BLaER1 (cell line): ENCODE measurements around the gene GFRAL.

ENCODE experiments used
- H3K27ac ChIP-seq: shearing (Covaris generic); formaldehyde crosslinking; 2 replicates; pipeline ENCODE4 v1.8.1; 2022
- H3K27me3 ChIP-seq: shearing (Covaris generic); formaldehyde crosslinking; 2 replicates; pipeline ENCODE4 v1.8.1; 2022
- H3K36me3 ChIP-seq: shearing (Covaris generic); formaldehyde crosslinking; 2 replicates; pipeline ENCODE4 v1.8.1; 2022
- H3K4me1 ChIP-seq: shearing (Covaris generic); formaldehyde crosslinking; 2 replicates; pipeline ENCODE4 v1.8.1; 2022
- H3K4me2 ChIP-seq: shearing (Covaris generic); formaldehyde crosslinking; 2 replicates; pipeline ENCODE4 v1.8.1; 2022
- H3K4me3 ChIP-seq: shearing (Covaris generic); formaldehyde crosslinking; 2 replicates; pipeline ENCODE4 v1.8.1; 2022
- H3K9ac ChIP-seq: shearing (Covaris generic); formaldehyde crosslinking; 2 replicates; pipeline ENCODE4 v1.8.1; 2022
- H3K9me3 ChIP-seq: shearing (Covaris generic); formaldehyde crosslinking; 2 replicates; pipeline ENCODE4 v1.8.1; 2022
- H4K20me1 ChIP-seq: shearing (Covaris generic); formaldehyde crosslinking; 2 replicates; pipeline ENCODE4 v1.8.1; 2022
- Cebpa-rat ChIP-seq: shearing (Covaris generic); IDR thresholded peaks from 2 replicates; pipeline ENCODE4 v1.8.1; 2022

GFRAL gene

DNA sequence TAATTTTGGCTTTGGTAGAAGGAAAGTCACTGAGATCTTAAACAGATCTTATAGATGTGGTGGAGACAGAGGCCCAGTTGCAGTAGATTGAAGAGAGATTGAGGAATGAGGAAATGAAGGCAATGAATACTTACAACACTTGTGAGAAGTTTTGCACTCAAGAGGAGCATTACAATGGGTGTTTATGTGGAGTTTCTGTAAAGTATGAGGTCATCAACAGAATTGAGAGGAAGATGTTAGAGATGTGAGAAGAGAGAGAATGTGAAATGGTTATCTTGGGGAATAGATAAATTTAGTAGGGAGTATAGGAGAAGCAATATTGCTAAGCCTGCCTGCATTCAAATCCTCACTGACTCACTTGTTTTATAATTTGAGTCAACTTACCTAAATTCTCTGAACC is 83.4 kb downstream of the GFRAL start:
- no peak overlapping the region for H3K27ac ChIP-seq
- no peaks in the 10 kb centered on the region for H3K9me3 ChIP-seq
- no peaks in the 10 kb centered on the region for H3K36me3 ChIP-seq
- H3K4me3 ChIP-seq, result no peak overlapping the region
- no peaks in the 10 kb centered on the region for H3K27me3 ChIP-seq
- H3K9ac ChIP-seq, result no peak overlapping the region
- no peak for TF ChIP-seq Cebpa-rat
- H3K4me1 ChIP-seq, result no peaks in the 10 kb centered on the region
- H4K20me1 ChIP-seq, result no peaks in the 10 kb centered on the region
- H3K4me2 ChIP-seq, result no peak overlapping the region

GRCh38 chr6:55423933-55424332 is 96.7 kb downstream of the GFRAL start:
- no peaks in the 10 kb centered on the region for H3K36me3 ChIP-seq
- TF ChIP-seq Cebpa-rat, result no peak
- no peak overlapping the region for H3K4me3 ChIP-seq
- no peak overlapping the region for H3K9ac ChIP-seq
- H3K9me3 ChIP-seq, result no peaks in the 10 kb centered on the region
- no peaks in the 10 kb centered on the region for H3K27me3 ChIP-seq
- no peaks in the 10 kb centered on the region for H3K4me1 ChIP-seq
- no peaks in the 10 kb centered on the region for H4K20me1 ChIP-seq
- H3K27ac ChIP-seq, result no peak overlapping the region
- no peak overlapping the region for H3K4me2 ChIP-seq

GRCh38 chr6:55433446-55434130 is 106.3 kb downstream of the GFRAL start:
- H3K4me1 ChIP-seq, result no peaks in the 10 kb centered on the region
- H4K20me1 ChIP-seq, result no peaks in the 10 kb centered on the region
- no peaks in the 10 kb centered on the region for H3K9me3 ChIP-seq
- H3K9ac ChIP-seq, result no peak overlapping the region
- H3K4me3 ChIP-seq, result no peak overlapping the region
- no peak overlapping the region for H3K27ac ChIP-seq
- TF ChIP-seq Cebpa-rat, result no peak
- no peak overlapping the region for H3K4me2 ChIP-seq
- H3K27me3 ChIP-seq, result no peaks in the 10 kb centered on the region
- H3K36me3 ChIP-seq, result no peaks in the 10 kb centered on the region

- Histone ChIP-seq H4K20me1 (no peaks in the 10 kb centered on the region), H3K9me3 (no peaks in the 10 kb centered on the region), H3K36me3 (no peaks in the 10 kb centered on the region), H3K27me3 (no peaks in the 10 kb centered on the region), H3K9ac (no peak overlapping the region), H3K4me3 (no peak overlapping the region), H3K4me1 (peaks cover 13% of the 10 kb centered on the region; the same call in 1 of the 2 replicates), H3K4me2 (no peak overlapping the region), H3K27ac (no peak overlapping the region)
- TF ChIP-seq Cebpa-rat, result no peak
Measured at GRCh38 chr6:55437141-55437540, 109.9 kb downstream of the GFRAL start.

GRCh38 chr6:55438203-55438602 is 110.9 kb downstream of the GFRAL start:
- Histone ChIP-seq H3K9ac (no peak overlapping the region), H3K4me3 (no peak overlapping the region), H3K9me3 (no peaks in the 10 kb centered on the region), H3K36me3 (no peaks in the 10 kb centered on the region), H4K20me1 (no peaks in the 10 kb centered on the region), H3K27ac (no peak overlapping the region), H3K4me1 (peaks cover 13% of the 10 kb centered on the region; the same call in 1 of the 2 replicates), H3K4me2 (no peak overlapping the region), H3K27me3 (no peaks in the 10 kb centered on the region)
- no peak for TF ChIP-seq Cebpa-rat

- TF ChIP-seq Cebpa-rat, result no peak
- Histone ChIP-seq H3K9ac (no peak overlapping the region), H3K9me3 (no peaks in the 10 kb centered on the region), H3K27me3 (no peaks in the 10 kb centered on the region), H3K4me3 (no peak overlapping the region), H3K4me2 (no peak overlapping the region), H4K20me1 (no peaks in the 10 kb centered on the region), H3K27ac (no peak overlapping the region), H3K4me1 (peaks cover 13% of the 10 kb centered on the region; the same call in 1 of the 2 replicates), H3K36me3 (no peaks in the 10 kb centered on the region)
Measured at GRCh38 chr6:55443238-55444134, 116.2 kb downstream of the GFRAL start.

GRCh38 chr6:55445648-55446204 is 118.5 kb downstream of the GFRAL start:
- no peak for TF ChIP-seq Cebpa-rat
- Histone ChIP-seq H3K9ac (no peak overlapping the region), H3K9me3 (no peaks in the 10 kb centered on the region), H3K27ac (no peak overlapping the region), H3K36me3 (no peaks in the 10 kb centered on the region), H3K4me3 (no peak overlapping the region), H4K20me1 (no peaks in the 10 kb centered on the region), H3K4me1 (no peaks in the 10 kb centered on the region), H3K4me2 (no peak overlapping the region), H3K27me3 (no peaks in the 10 kb centered on the region)

- no peaks in the 10 kb centered on the region for H4K20me1 ChIP-seq
- TF ChIP-seq Cebpa-rat, result no peak
Measured at GRCh38 chr6:55447891-55448290, 120.6 kb downstream of the GFRAL start.

DNA sequence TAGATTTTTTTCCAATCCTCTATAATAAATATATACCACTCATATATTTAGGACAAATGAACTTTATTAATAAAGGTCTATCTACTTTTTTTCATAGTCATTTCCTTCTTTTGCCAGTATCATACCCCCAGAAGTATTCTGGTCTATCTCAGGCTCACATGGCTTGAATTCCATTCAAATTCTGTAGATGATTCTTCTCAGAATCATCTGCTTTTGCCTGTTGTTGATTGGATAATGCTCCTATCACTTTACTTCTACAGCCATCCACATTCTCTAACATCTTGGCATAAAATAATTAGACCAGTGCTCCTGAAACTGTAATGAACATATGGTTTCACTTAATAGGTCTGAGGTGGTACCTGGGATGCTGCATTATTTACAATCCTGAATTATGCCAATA is 121.2 kb downstream of the GFRAL start:
- Histone ChIP-seq H3K9ac (no peak overlapping the region), H3K4me3 (no peak overlapping the region), H3K27ac (no peak overlapping the region), H3K4me1 (no peaks in the 10 kb centered on the region), H4K20me1 (no peaks in the 10 kb centered on the region), H3K27me3 (no peaks in the 10 kb centered on the region), H3K4me2 (no peak overlapping the region), H3K9me3 (no peaks in the 10 kb centered on the region), H3K36me3 (no peaks in the 10 kb centered on the region)
- TF ChIP-seq Cebpa-rat, result no peak

More at GRCh38 chr6:55447891-55448290, 120.6 kb downstream of the GFRAL start:
- H3K27ac ChIP-seq, result no peak overlapping the region
- H3K36me3 ChIP-seq, result no peaks in the 10 kb centered on the region
- no peaks in the 10 kb centered on the region for H3K4me1 ChIP-seq
- no peak overlapping the region for H3K9ac ChIP-seq
- H3K4me3 ChIP-seq, result no peak overlapping the region
- no peak overlapping the region for H3K4me2 ChIP-seq
- H3K9me3 ChIP-seq, result no peaks in the 10 kb centered on the region
- H3K27me3 ChIP-seq, result no peaks in the 10 kb centered on the region

DNA sequence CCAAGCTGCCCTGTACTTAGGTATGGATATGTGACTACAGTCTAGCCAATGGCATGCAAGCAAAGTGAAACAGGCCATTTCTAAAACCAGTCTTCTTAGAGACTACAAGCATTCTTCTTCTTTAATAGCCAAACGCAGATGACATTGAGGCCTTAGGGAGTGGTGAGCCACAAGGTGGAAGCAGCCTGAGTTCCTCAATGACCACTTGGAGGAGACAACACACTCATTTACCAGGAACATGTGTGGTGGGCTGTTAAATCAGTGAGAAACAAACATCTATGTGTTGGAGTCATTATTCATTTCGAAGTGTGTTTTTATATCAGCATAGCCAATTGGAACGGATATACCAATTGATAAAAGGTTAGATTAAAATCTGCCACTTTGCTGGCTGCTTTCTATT is 122.0 kb downstream of the GFRAL start:
- Histone ChIP-seq H4K20me1 (no peaks in the 10 kb centered on the region), H3K4me2 (no peak overlapping the region), H3K27me3 (no peaks in the 10 kb centered on the region), H3K4me1 (no peaks in the 10 kb centered on the region), H3K9me3 (no peaks in the 10 kb centered on the region), H3K4me3 (no peak overlapping the region), H3K9ac (no peak overlapping the region), H3K27ac (no peak overlapping the region), H3K36me3 (no peaks in the 10 kb centered on the region)
- no peak for TF ChIP-seq Cebpa-rat
